HG03280 (cell line): ENCODE measurements around the gene AREL1.

Experiments
- ATAC-seq: cut with Tn5 transposase; IDR thresholded peaks from one replicate; pipeline ENCODE4 v1.9.1; 2021; ENCODE audit warnings: mild to moderate bottlenecking, moderate library complexity; ENCODE audit not compliant: unreplicated experiment

The AREL1 gene

GRCh38 chr14:74638966-74639365 is 73.9 kb downstream of the AREL1 start:
- no peak for ATAC-seq

- no peak for ATAC-seq
These were observed 74.8 kb downstream of the AREL1 start for GRCh38 chr14:74638066-74638465.

GRCh38 chr14:74637178-74637550 is 75.7 kb downstream of the AREL1 start:
- no peak for ATAC-seq

- no peak for ATAC-seq
These were observed 76.3 kb downstream of the AREL1 start for GRCh38 chr14:74636424-74637177.

- no peak for ATAC-seq
These were observed 77.0 kb downstream of the AREL1 start for GRCh38 chr14:74635847-74636246.

- no peak for ATAC-seq
These were observed 77.9 kb downstream of the AREL1 start for GRCh38 chr14:74634964-74635363.

- no peak for ATAC-seq
These were observed 78.4 kb downstream of the AREL1 start for GRCh38 chr14:74634481-74634880.

GRCh38 chr14:74630881-74631690 is 81.8 kb downstream of the AREL1 start:
- no peak for ATAC-seq

- ATAC-seq = no peak
These were observed 84.5 kb downstream of the AREL1 start for GRCh38 chr14:74628418-74628817.

- no peak for ATAC-seq
These were observed 85.8 kb downstream of the AREL1 start for GRCh38 chr14:74627076-74627475.

- no peak for ATAC-seq
These were observed 90.6 kb downstream of the AREL1 start for GRCh38 chr14:74622257-74622656.

- ATAC-seq = no peak
These were observed 91.3 kb downstream of the AREL1 start for GRCh38 chr14:74621556-74621955.

GRCh38 chr14:74620923-74621322 is 92.0 kb downstream of the AREL1 start:
- ATAC-seq = no peak

GRCh38 chr14:74620497-74620921 is 92.4 kb downstream of the AREL1 start:
- ATAC-seq = no peak

GRCh38 chr14:74619672-74620131 is 93.2 kb downstream of the AREL1 start:
- ATAC-seq = no peak

- no peak for ATAC-seq
These were observed 94.6 kb downstream of the AREL1 start for GRCh38 chr14:74618078-74618952.

- ATAC-seq = no peak
These were observed 95.7 kb downstream of the AREL1 start for GRCh38 chr14:74616996-74617700.

- no peak for ATAC-seq
These were observed 96.4 kb downstream of the AREL1 start for GRCh38 chr14:74616507-74616906.

- ATAC-seq = no peak
These were observed 97.1 kb downstream of the AREL1 start for GRCh38 chr14:74615735-74616134.
